Heart left ventricle (tissue), 16 donors: Measurements from ENCODE around the gene LIF. TPM values are rescaled to one million over a fixed set of nuclear protein-coding genes. Genes with fewer than 3 reads are reported as not detected.

Experiments used
- ATAC-seq, 4 donors: fragments of 200-7000 bp; cut with Tn5 transposase; one replicate each; pipeline ENCODE4 v1.9.1; 2020 to 2022; ENCODE audit warnings: moderate library complexity in 4 of 4, mild to moderate bottlenecking in 3 of 4, moderate number of reproducible peaks in 1 of 4
- DNase-seq, 5 donors: peaks; one replicate each; pipeline ENCODE4 v3.0.0-alpha.2; 2020
- H3K27ac ChIP-seq, 12 donors: fragments of 200-600 bp; sonication (generic) in 4 of 12; one replicate each; pipeline versions ENCODE4 v1.5.0 to v1.8.0; 2016 to 2022; ENCODE audit warnings: mild to moderate bottlenecking in 2 of 12
- H3K27me3 ChIP-seq, 9 donors: fragments of 200-600 bp; sonication (generic) in 2 of 9; one replicate each; pipeline versions ENCODE4 v1.5.1 to v1.8.0; 2016 to 2022; ENCODE audit warnings: mild to moderate bottlenecking in 3 of 9
- H3K36me3 ChIP-seq, 9 donors: fragments of 200-600 bp; sonication (generic) in 2 of 9; one replicate each; pipeline versions ENCODE4 v1.5.0 to v1.8.0; 2018 to 2022; ENCODE audit warnings: mild to moderate bottlenecking in 2 of 9
- H3K4me1 ChIP-seq, 12 donors: fragments of 200-600 bp; sonication (generic) in 4 of 12; one replicate each; pipeline versions ENCODE4 v1.5.0 to v1.8.0; 2016 to 2022; ENCODE audit warnings: mild to moderate bottlenecking in 3 of 12
- H3K4me3 ChIP-seq, 12 donors: fragments of 200-600 bp; sonication (generic) in 4 of 12; one replicate each; pipeline versions ENCODE4 v1.5.0 to v1.8.0; 2017 to 2022; ENCODE audit warnings: mild to moderate bottlenecking in 9 of 12, moderate library complexity in 4 of 12
- H3K9me3 ChIP-seq, 12 donors: fragments of 200-600 bp; sonication (generic) in 4 of 12; one replicate each; pipeline versions ENCODE4 v1.5.0 to v1.8.0; 2016 to 2022; ENCODE audit warnings: mild to moderate bottlenecking in 1 of 12
- CTCF ChIP-seq, 12 donors: fragments of 200-600 bp; sonication (generic) in 4 of 12; IDR thresholded peaks; one replicate each; pipeline versions ENCODE4 v1.5.0 to v1.8.0; 2018 to 2022; ENCODE audit warnings: antibody characterized with exemption in 12 of 12, mild to moderate bottlenecking in 5 of 12
- POLR2A ChIP-seq, 2 donors: fragments of 450-650 bp; IDR thresholded peaks; one replicate each; pipeline ENCODE4 v1.6.1; 2017; ENCODE audit warnings: antibody characterized with exemption in 2 of 2, mild to moderate bottlenecking in 2 of 2, moderate library complexity in 2 of 2
- WGBS, 4 donors: extraction: QIAGEN DNeasy Blood & Tissue Kit in 2 of 4; methylation state at CpG; one replicate each; pipeline versions ENCODE4 v1.1.5 to v1.1.7; 2013 to 2018; 5-methylcytosine and 5-hydroxymethylcytosine counted together
- intact Hi-C, 10 donors: fragments of 100-400 bp; cut with DNase I; formaldehyde crosslinking; loops; one replicate each; pipeline versions ENCODE4 v1.11.1 to v1.14.2; 2022
- polyA plus RNA-seq, 2 donors: library from polyadenylated mRNA; stranded (reverse); fragments of 200-250 nt; gene quantifications; one replicate each; pipeline ENCODE4 v1.2.3, GENCODE V29; 2013
- total RNA-seq, 9 donors: library from RNA; depleted of rRNA in 2 of 9; stranded (reverse); fragments of >200 nt in 2 of 9; fragmentation: NEBNext Ultra II Directional in 3 of 9; extraction: Animal tissue kit (Norgen Biotek cat#: 25700) in 3 of 9; gene quantifications; one replicate each; pipeline versions ENCODE4 v1.1.0 to v1.2.4, GENCODE V29; 2016 to 2023
- donor health status: ischemic (EF 13 %, LVEDD 7.1; RV severe dilation, severe dysfunction).
- donor health status: healthy with polysubstance abuse.
- donor health status: DM: no; HTN: yes; CAD: no.
- donor health status: DM: no; HTN: no; CAD: no.
- donor health status: ischemic (EF 25% LVEDD 6.9; RV normal size, moderate dysfunction).
- donor health status: ischemic (EF 25% LVEDD 5.7; RV mildly dilated, moderate dysfunction).
- donor health status: healthy.
- donor health status: DM: yes; HTN: yes; CAD: no.
- donor health status: ischemic (EF 35%, LVEDD 5.7; RV mildly dilated, moderate dysfunction).
- donor health status: nonischemic (EF 11% LVEDD 7.7; RV severe dilation, severe dysfunction).
- donor health status: DM: yes; HTN: yes; CAD: no.
- donor health status: PGD.
- donor health status: ischemic (EF 29% LVEDD 5.4; RV normal size, mild dysfunction).
- donor health status: nonischemic (EF 23%, LVEDD 6.1; RV moderate dilation, normal function).

The LIF gene
- total and polyA plus RNA-seq, 11 donors = 0.12 to 11.6 (median 0.67) TPM; not detected in 1

- Histone ChIP-seq H3K27me3 (no peaks in the 10 kb centered on the region), H3K27ac (peak overlapping the region in 8 of 12 donors; percentile 18 to 80 (median 51)), H3K36me3 (no peaks in the 10 kb centered on the region), H3K4me1 (peaks cover 0 to 80% (median 7%) of the 10 kb centered on the region in 12 donors), H3K9me3 (no peaks in the 10 kb centered on the region), H3K4me3 (peak overlapping the region in 1 of 12 donors; percentile 16)
- ATAC-seq (peak in 3 of 4 donors; percentile 61 to 77 (median 65)), DNase-seq (no peak)
- intact Hi-C loops = loop anchor here in 1 of 10 donors (5.0 kb wide), 1 partner anchor 100 kb away; no protein-coding TSS in a partner anchor
- TF ChIP-seq POLR2A (IDR thresholded peaks at IDR 0.05) = no peak
- no peak for TF ChIP-seq CTCF (IDR thresholded peaks at IDR 0.05)
- WGBS, 4 donors = 38 to 57% (median 51%) methylated on average over 13 to 14 of the region's 14 CpGs
These were observed 31.2 kb upstream of the LIF start for GRCh38 chr22:30277547-30278344.

- Histone ChIP-seq H3K27me3 (no peaks in the 10 kb centered on the region), H3K27ac (peak overlapping the region in 1 of 12 donors; percentile 37), H3K36me3 (no peaks in the 10 kb centered on the region), H3K9me3 (no peaks in the 10 kb centered on the region), H3K4me3 (no peak overlapping the region), H3K4me1 (peaks cover 0 to 87% (median 7%) of the 10 kb centered on the region in 12 donors)
- 72 to 77% (median 75%) methylated on average over 8 of the region's 8 CpGs for WGBS, 4 donors
- TF ChIP-seq CTCF (IDR thresholded peaks at IDR 0.05) (no peak), POLR2A (IDR thresholded peaks at IDR 0.05) (no peak)
- ATAC-seq = no peak
- no peak for DNase-seq
- intact Hi-C loops = loop anchor here in 1 of 10 donors (5.0 kb wide), 1 partner anchor 101 kb away; no protein-coding TSS in a partner anchor
These were observed 29.5 kb upstream of the LIF start for GRCh38 chr22:30276039-30276438.

- WGBS, 4 donors = 63 to 75% (median 69%) methylated on average over 8 of the region's 8 CpGs
- no peak for TF ChIP-seq POLR2A (IDR thresholded peaks at IDR 0.05)
- TF ChIP-seq CTCF (IDR thresholded peaks at IDR 0.05) = no peak
- Histone ChIP-seq H3K27me3 (no peaks in the 10 kb centered on the region), H3K4me3 (no peak overlapping the region), H3K4me1 (peaks cover 0 to 89% (median 7%) of the 10 kb centered on the region in 12 donors), H3K36me3 (no peaks in the 10 kb centered on the region), H3K9me3 (no peaks in the 10 kb centered on the region), H3K27ac (peak overlapping the region in 1 of 12 donors; percentile 37)
- ATAC-seq (no peak), DNase-seq (no peak)
- intact Hi-C loops = loop anchor here in 1 of 10 donors (5.0 kb wide), 1 partner anchor 102 kb away; no protein-coding TSS in a partner anchor
These were observed 29.1 kb upstream of the LIF start for GRCh38 chr22:30275625-30276024.

- no peaks in the 10 kb centered on the region for H3K36me3 ChIP-seq
- TF ChIP-seq CTCF (IDR thresholded peaks at IDR 0.05) (no peak), POLR2A (IDR thresholded peaks at IDR 0.05) (no peak)
- H3K27ac ChIP-seq = no peak overlapping the region
- DNase-seq (no peak), ATAC-seq (no peak)
- intact Hi-C loops = no loop called here
- peaks cover 0 to 86% (median 7%) of the 10 kb centered on the region in 12 donors for H3K4me1 ChIP-seq
- no peaks in the 10 kb centered on the region for H3K9me3 ChIP-seq
- 77 to 94% (median 90%) methylated on average over 9 of the region's 9 CpGs for WGBS, 4 donors
- no peak overlapping the region for H3K4me3 ChIP-seq
- H3K27me3 ChIP-seq = no peaks in the 10 kb centered on the region
These were observed 27.9 kb upstream of the LIF start for GRCh38 chr22:30274437-30274812.
